GM21423 (cell line): Measurements from ENCODE around the gene TELO2.
"Not testable (repeated sequence)": the region's sequence is repeated elsewhere in the genome, so short reads cannot be mapped to it uniquely, and the experiment has no call there.

Source experiments
- ATAC-seq: cut with Tn5 transposase; IDR thresholded peaks from one replicate; pipeline ENCODE4 v1.9.1; 2021; ENCODE audit warnings: mild to moderate bottlenecking, moderate library complexity; ENCODE audit not compliant: unreplicated experiment

Gene TELO2

GRCh38 chr16:1457489-1458245 lies 35.5 kb upstream of the TELO2 start:
- ATAC-seq: no peak

GRCh38 chr16:1458336-1458976 lies 34.7 kb upstream of the TELO2 start:
- no peak for ATAC-seq

DNA sequence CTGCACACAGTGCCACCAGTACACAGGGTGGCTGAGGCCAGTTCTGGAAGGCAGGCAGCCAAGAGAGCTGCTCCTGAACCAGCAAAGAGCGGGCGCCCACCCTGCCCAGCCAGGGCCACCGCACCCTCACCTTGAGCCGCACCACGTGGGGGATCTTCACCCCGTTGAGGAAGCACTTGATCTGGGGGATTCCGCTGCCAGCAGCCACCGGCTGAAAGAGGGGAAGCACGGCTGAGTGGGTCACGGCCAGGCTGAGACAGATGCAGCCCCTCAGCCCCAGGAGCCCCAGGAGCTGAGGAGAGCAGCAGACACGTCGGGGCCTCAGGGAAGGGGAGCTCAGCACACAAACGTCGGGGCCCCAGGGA lies 34.2 kb upstream of the TELO2 start:
- ATAC-seq: no peak

DNA sequence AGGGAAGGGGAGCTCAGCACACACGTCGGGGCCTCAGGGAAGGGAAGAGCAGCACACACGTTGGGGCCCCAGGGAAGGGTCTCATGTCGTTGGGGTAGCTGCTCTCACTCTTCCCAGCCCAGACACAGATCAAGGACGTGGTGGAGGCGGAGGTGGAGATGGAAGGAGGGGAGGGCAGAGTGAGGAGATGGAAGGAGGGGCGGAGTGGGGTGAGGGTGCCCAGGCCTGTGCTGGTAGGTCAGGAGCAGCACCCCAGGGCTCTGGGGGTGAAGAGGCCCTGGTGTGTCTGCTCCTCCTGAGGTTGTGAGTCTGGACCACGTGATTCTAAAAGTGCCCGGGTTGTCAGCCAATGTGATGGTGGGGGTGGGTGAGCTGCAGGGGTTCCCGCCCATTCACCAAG lies 33.2 kb upstream of the TELO2 start:
- ATAC-seq: no peak

GRCh38 chr16:1460602-1461138 lies 32.5 kb upstream of the TELO2 start:
- ATAC-seq: no peak

DNA sequence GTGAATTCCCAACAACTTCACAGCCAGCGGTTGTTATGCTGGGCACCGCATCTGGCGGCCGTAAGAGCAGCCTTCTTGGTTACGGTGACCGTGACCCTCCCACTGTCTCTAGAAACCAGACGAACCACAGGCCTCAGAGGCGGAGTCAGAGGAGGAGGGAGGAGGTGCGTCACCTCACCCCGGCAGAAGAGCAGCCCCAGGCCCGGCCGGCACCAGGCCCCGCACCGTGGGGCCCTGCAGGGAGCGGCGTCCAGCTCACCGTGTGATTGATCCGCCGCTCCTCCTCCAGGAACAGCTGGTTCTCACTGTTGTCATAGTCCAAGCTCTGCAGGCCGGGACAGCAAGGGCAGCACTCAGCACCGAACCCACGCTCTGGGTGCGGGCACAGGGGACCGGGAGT lies 32.0 kb upstream of the TELO2 start:
- no peak for ATAC-seq

GRCh38 chr16:1464196-1464893 lies 28.8 kb upstream of the TELO2 start:
- no peak for ATAC-seq

DNA sequence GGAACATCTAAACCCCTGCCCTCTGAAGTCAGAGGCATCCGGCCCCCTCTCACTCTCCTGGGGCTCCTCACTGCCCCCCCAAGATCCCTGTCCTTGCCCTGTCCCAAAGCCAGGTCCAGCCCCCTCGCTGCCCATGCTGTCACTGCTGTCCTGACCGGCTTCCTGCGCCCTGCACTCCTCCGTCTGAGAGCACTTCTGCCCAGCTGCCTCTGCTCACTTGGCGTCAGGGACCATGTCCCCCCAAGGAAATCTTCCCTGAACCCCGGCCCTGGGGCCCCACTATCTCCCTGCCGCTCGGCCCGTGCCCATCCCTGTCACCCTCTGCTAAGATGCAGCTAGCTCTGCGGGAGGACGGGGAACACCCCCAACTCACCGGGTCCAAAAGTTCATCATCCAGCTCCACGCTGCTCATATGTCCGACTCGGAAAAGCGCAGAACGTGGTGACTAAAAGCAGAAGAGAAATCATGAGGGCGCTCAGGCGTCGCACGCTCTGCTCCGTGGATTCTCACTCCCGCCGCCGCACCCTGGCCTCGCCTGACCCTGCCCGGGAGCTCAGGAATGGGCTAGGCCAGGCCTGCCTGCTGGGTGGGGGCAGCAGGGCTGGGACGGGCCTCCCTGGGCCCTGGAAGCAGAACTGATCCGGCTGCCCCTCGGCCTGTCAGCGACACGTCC lies 28.1 kb upstream of the TELO2 start:
- no peak for ATAC-seq

GRCh38 chr16:1465567-1465915 lies 27.6 kb upstream of the TELO2 start:
- no peak for ATAC-seq

DNA sequence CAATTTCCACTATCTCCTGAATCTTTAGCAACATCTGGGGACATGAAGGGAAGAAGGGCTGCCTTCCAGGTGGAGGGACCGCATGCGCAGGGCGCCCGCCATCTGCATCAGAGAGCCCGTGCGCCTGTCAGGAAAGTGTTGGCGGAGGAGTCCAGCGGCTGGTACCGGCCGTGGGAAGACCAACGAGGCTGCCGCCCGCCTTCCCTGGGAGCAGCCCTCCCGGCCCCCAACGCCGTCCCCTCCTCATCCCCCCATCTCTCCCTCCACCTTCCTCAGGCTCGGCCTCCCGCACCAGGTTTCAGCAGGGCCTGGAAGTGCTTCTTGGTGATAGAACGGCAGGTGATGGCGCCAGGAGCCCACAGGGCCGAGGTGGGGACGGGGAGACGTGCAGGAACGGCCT lies 27.1 kb upstream of the TELO2 start:
- no peak for ATAC-seq

DNA sequence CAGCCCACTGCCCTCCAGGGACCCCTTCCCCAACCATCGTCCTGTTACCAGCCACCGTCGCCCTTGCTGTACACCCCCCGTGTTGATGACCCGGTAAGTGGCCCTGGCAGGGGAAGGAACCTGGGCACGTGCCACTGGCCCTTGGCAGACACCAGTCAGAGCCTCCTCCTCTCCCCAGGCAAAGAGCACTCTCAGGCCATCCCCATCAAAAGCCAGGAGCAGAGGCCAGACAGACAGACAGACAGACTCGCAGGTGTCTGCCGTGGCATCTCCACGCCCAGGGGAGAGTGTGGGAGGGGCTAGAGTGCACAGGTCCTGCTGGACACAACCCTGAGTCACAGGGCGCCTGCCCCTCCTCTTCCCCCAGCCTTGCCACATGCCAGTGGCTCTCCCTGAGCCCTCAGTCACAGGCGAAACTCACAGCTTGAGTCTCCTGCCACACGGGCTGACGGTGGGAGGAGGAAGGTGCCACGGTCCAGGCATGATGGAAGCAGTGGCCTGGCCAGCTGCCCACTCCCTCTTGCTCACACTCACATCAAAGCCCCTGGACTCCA lies 26.1 kb upstream of the TELO2 start:
- ATAC-seq: no peak

DNA sequence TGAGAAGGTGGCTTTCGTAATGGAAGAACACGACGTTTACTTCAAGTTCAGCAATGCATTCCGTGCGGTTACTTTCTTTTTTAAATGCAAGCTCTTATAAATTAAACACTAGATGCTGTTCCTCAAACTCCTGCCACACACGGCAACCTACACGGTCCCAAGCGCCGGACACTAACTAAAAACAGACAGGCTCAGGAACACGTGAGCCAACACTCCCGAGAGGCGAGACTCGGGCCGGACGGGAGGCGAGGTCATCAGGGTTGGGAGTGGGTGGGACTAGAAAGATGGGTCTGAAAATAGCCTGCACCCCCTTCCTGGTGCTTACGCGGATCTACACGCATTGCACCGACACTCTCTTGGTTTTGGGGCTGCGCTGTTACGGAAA lies 24.7 kb upstream of the TELO2 start:
- ATAC-seq: no peak

- not testable (repeated sequence) for ATAC-seq
Measured at GRCh38 chr16:1469141-1469540, 24.0 kb upstream of the TELO2 start.

- no peak for ATAC-seq
Measured at GRCh38 chr16:1469693-1470201, 23.4 kb upstream of the TELO2 start.

- ATAC-seq: no peak
Measured at GRCh38 chr16:1470481-1471251, 22.5 kb upstream of the TELO2 start.

GRCh38 chr16:1471569-1472194 lies 21.5 kb upstream of the TELO2 start:
- no peak for ATAC-seq

GRCh38 chr16:1472974-1473373 lies 20.2 kb upstream of the TELO2 start:
- ATAC-seq: no peak

GRCh38 chr16:1474082-1474795 lies 18.9 kb upstream of the TELO2 start:
- ATAC-seq: peak; percentile 21
